HFFc6 (cell line): Measurements from ENCODE around the gene PTPRD. TPM values are rescaled to one million over a fixed set of nuclear protein-coding genes. Genes with fewer than 3 reads are reported as not detected.

ENCODE experiments used
- DNase-seq: peaks from one replicate; pipeline ENCODE4 v3.0.0-alpha.2; 2018
- H3K27ac Mint-ChIP-seq: 2 replicates; pipeline ENCODE4 v1.8.0; 2020; ENCODE audit warnings: mild to moderate bottlenecking, mixed read lengths
- H3K27me3 Mint-ChIP-seq: 2 replicates; pipeline ENCODE4 v1.8.0; 2021; ENCODE audit warnings: mild to moderate bottlenecking, moderate library complexity, mixed read lengths; ENCODE audit not compliant: insufficient read depth
- H3K36me3 Mint-ChIP-seq: 2 replicates; pipeline ENCODE4 v1.8.0; 2021; ENCODE audit warnings: low read depth, mixed read lengths
- H3K4me1 Mint-ChIP-seq: 2 replicates; pipeline ENCODE4 v1.8.0; 2020; ENCODE audit warnings: low read depth, mixed read lengths
- H3K4me3 Mint-ChIP-seq: 2 replicates; pipeline ENCODE4 v1.8.0; 2020; ENCODE audit warnings: mild to moderate bottlenecking, moderate library complexity, mixed read lengths
- H3K9me3 Mint-ChIP-seq: 2 replicates; pipeline ENCODE4 v1.8.0; 2020; ENCODE audit warnings: mild to moderate bottlenecking, mixed read lengths
- total RNA-seq, 6 experiments: library from RNA; stranded (reverse); fragmentation: NEBNext Ultra II Directional; extraction: Animal tissue kit (Norgen Biotek cat#: 25700); gene quantifications; 2 replicates in 1 of 6; 3 replicates in 5 of 6; pipeline ENCODE4 v1.2.3, GENCODE V29; 2021
- TF ChIP-seq, protein P1 (sequence below): fragments of 200-600 bp; sonication (generic); IDR thresholded peaks from 2 replicates; pipeline ENCODE4 v1.5.0; 2021; ENCODE audit warnings: antibody characterized with exemption, mild to moderate bottlenecking

PTPRD gene
- total RNA-seq, 6 experiments from 2014 or later: not detected

DNA sequence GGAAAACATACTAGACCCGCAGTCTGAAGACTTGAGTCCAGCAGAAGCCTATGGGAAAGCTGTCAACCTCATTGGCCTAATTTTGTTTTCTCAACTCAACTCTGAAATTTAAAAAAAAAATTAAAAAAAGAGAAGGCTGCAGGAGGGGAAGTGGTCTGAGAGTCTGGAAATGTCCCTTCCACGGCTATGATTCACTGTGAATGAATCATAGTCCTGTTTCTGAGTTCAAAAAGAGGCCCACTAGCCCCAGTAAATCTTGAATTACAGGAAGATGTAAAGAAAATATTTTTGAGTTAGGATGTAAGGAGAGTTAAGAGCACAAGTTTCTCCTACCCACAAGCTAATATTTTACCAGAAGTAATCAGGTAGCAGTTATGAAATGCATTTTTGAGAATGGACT is 2247.8 kb downstream of the PTPRD start:
- H3K4me3 Mint-ChIP-seq: no peak overlapping the region
- no peak overlapping the region for H3K27ac Mint-ChIP-seq
- TF ChIP-seq, protein P1, sequence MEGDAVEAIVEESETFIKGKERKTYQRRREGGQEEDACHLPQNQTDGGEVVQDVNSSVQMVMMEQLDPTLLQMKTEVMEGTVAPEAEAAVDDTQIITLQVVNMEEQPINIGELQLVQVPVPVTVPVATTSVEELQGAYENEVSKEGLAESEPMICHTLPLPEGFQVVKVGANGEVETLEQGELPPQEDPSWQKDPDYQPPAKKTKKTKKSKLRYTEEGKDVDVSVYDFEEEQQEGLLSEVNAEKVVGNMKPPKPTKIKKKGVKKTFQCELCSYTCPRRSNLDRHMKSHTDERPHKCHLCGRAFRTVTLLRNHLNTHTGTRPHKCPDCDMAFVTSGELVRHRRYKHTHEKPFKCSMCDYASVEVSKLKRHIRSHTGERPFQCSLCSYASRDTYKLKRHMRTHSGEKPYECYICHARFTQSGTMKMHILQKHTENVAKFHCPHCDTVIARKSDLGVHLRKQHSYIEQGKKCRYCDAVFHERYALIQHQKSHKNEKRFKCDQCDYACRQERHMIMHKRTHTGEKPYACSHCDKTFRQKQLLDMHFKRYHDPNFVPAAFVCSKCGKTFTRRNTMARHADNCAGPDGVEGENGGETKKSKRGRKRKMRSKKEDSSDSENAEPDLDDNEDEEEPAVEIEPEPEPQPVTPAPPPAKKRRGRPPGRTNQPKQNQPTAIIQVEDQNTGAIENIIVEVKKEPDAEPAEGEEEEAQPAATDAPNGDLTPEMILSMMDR: no peak
- H3K27me3 Mint-ChIP-seq: no peaks in the 10 kb centered on the region
- peaks cover 37% of the 10 kb centered on the region for H3K9me3 Mint-ChIP-seq
- H3K4me1 Mint-ChIP-seq: no peaks in the 10 kb centered on the region
- DNase-seq: no peak
- H3K36me3 Mint-ChIP-seq: 0 out of 2 replicates have a peak, but pooled peaks cover 4% of the 10 kb centered on the region

DNA sequence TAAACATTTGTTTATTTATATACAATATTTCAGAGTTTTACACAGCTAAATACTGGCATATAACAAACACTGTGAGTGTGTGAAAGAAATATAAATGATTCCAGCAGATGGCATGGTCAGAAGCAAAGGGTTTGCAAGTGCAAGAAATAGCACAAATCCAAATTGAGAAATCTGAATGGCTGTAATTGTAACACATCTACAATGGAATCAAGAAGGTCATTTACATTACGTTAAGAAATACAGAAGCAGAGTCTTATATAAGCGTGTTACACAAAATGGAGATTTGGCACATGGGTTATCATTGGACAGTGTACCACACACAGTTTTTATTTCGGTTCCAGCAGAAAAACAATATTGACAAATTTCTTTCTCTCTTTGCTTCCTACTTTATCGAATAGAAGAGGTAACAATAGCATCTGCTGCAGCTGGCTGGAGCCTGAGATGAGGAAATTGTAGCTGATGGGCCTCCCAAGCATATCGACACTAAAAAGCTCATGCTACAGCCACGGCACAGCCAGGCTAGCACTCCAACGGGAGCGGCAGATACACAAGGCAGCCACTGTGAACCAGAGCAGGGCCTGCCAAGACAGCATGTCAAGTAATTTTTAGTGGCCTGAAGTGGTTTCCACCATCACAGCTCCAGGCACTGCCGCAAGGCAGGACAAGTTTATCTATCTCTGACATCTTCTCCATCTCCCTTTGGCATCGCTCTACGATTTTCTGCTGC is 2248.6 kb downstream of the PTPRD start:
- H3K36me3 Mint-ChIP-seq: 0 out of 2 replicates have a peak, but pooled peaks cover 7% of the 10 kb centered on the region
- no peak overlapping the region for H3K4me3 Mint-ChIP-seq
- H3K27me3 Mint-ChIP-seq: no peaks in the 10 kb centered on the region
- no peak for DNase-seq
- H3K9me3 Mint-ChIP-seq: peaks cover 40% of the 10 kb centered on the region
- no peaks in the 10 kb centered on the region for H3K4me1 Mint-ChIP-seq
- no peak overlapping the region for H3K27ac Mint-ChIP-seq
- TF ChIP-seq, protein P1: no peak

DNA sequence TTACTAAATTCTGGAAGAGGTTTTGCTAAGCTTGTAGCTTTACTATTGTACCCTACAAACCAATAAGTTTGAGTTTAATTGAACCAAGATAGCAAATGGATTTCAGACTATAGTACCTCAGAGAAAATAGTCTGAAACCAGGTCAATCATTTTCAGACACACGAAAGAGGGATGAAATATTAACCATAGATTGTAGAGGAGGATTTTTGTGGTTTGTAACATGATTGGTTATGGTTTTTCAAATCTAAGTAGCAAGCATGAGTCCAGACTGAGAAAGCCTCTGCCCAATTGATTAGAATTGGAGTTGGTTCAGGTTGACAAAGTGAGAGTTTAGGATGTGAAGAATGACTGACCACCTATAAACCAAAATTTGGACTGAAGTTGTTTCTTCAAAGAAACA is 2250.6 kb downstream of the PTPRD start:
- TF ChIP-seq, protein P1: no peak
- DNase-seq: no peak
- Mint-ChIP-seq H3K27ac (no peak overlapping the region), H3K4me1 (no peaks in the 10 kb centered on the region), H3K27me3 (no peaks in the 10 kb centered on the region), H3K36me3 (0 out of 2 replicates have a peak, but pooled peaks cover 7% of the 10 kb centered on the region), H3K9me3 (peaks cover 32% of the 10 kb centered on the region), H3K4me3 (no peak overlapping the region)

DNA sequence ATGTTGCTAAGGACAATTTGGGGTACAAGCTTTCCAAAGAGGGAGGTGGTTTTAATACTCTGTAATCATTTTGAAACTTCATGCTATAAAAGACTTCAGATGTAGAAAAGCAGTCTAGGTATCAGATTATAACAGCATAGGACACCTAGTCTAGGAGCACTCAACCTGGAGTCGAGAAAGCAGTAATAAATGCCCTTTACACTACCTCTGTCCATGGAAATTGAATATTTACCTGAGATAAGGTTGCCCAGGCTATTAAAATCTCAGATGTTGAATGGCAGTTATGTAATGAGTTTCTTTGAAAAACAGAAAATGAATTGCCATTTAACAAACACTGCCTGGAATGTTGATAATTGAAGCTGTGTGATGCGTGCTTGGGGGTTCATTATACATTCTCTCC is 2251.4 kb downstream of the PTPRD start:
- no peak for DNase-seq
- TF ChIP-seq, protein P1: no peak
- Mint-ChIP-seq H3K27me3 (no peaks in the 10 kb centered on the region), H3K9me3 (peaks cover 31% of the 10 kb centered on the region), H3K27ac (no peak overlapping the region), H3K4me3 (no peak overlapping the region), H3K36me3 (0 out of 2 replicates have a peak, but pooled peaks cover 7% of the 10 kb centered on the region), H3K4me1 (no peaks in the 10 kb centered on the region)

DNA sequence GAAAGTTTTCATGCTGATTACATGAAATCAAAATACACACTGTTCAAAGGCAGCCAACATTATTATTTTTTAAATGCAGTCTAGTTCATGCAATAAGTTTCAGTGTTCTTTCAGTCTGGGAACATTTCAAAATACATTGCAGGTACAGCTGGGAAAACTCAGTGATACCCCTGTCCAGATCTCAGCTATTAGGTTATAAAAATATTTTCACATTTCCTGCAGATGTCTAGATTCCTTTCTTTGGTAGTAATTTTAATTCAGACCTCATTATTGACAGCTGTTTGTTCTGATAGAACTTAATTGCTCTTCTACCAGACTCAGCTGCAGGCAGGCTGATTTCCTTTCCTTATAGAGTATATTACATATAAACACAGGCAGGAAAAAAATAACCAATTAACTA is 2256.4 kb downstream of the PTPRD start:
- H3K9me3 Mint-ChIP-seq: peaks cover 31% of the 10 kb centered on the region
- TF ChIP-seq, protein P1: no peak
- no peaks in the 10 kb centered on the region for H3K4me1 Mint-ChIP-seq
- 0 out of 2 replicates have a peak, but pooled peaks cover 4% of the 10 kb centered on the region for H3K36me3 Mint-ChIP-seq
- no peaks in the 10 kb centered on the region; the same call in 1 of the 2 replicates for H3K27me3 Mint-ChIP-seq
- no peak overlapping the region for H3K27ac Mint-ChIP-seq
- H3K4me3 Mint-ChIP-seq: no peak overlapping the region
- DNase-seq: no peak
